WERI-Rb-1 (cell line): ENCODE data around the gene PTPRN.

Experiments
- DNase-seq: peaks from one replicate; pipeline ENCODE4 v3.0.0-alpha.2; 2020
- H3K27ac ChIP-seq: fragments of 250-450 bp; sonication (Bioruptor Pico); 2 replicates; pipeline ENCODE4 v1.5.1; 2020; ENCODE audit warnings: mild to moderate bottlenecking, moderate library complexity
- H3K27me3 ChIP-seq: fragments of 250-450 bp; sonication (Bioruptor Pico); 2 replicates; pipeline ENCODE4 v1.5.1; 2021; ENCODE audit warnings: mild to moderate bottlenecking, low read depth, moderate library complexity; ENCODE audit not compliant: insufficient read depth, severe bottlenecking
- H3K36me3 ChIP-seq: fragments of 250-450 bp; sonication (Bioruptor Pico); 2 replicates; pipeline ENCODE4 v1.5.1; 2020; ENCODE audit warnings: mild to moderate bottlenecking, moderate library complexity
- H3K4me3 ChIP-seq: 2 replicates; pipeline ENCODE4 v1.5.1; 2011; ENCODE audit warnings: low read depth, mild to moderate bottlenecking, control low read depth, low read length
- H3K9me3 ChIP-seq: fragments of 250-450 bp; sonication (Bioruptor Pico); 2 replicates; pipeline ENCODE4 v1.5.1; 2021; ENCODE audit warnings: mild to moderate bottlenecking, moderate library complexity; ENCODE audit not compliant: severe bottlenecking
- TF ChIP-seq, protein P1 (sequence below): IDR thresholded peaks from 2 replicates; pipeline ENCODE4 v1.5.1; 2011; ENCODE audit warnings: low read depth, mild to moderate bottlenecking, control low read depth, inconsistent platforms, low read length

Gene PTPRN

DNA sequence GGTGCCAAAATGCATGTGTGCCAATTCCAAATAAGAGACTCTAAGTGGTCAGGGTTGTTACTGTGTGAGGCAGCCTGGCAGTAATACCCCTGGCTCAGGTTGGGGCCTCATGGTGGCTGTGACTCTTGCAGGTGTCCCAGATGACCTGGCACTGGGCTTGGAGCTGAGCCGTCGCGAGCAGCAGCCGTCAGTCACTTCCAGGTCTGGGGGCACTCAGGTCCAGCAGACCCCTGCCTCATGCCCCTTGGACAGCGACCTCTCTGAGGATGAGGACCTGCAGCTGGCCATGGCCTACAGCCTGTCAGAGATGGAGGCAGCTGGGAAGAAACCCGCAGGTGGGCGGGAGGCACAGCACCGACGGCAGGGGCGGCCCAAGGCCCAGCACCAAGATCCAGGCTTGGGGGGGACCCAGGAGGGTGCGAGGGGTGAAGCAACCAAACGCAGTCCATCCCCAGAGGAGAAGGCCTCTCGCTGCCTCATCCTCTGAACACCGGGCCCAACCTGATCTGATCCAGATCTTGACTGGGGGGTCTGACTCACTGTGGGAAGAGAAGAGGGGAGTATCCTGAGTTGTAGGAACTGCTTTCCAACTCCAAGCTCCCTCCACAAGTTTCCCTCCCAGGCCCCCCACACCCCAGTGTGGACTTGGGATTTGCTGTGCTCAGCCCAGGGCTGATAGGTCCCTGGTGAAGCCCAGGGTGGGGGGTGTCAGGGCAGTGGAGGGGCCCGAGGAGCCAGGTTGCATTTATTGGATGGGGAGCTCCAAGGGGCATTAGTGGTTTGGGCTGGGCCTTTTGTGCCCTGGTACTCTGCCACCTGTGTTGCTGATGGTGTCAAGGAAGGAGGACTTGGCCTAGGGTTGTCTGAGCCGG, 24.5 kb downstream of the PTPRN start:
- no peak overlapping the region for H3K27ac ChIP-seq
- no peaks in the 10 kb centered on the region for H3K9me3 ChIP-seq
- H3K4me3 ChIP-seq: no peak overlapping the region
- TF ChIP-seq, protein P1, sequence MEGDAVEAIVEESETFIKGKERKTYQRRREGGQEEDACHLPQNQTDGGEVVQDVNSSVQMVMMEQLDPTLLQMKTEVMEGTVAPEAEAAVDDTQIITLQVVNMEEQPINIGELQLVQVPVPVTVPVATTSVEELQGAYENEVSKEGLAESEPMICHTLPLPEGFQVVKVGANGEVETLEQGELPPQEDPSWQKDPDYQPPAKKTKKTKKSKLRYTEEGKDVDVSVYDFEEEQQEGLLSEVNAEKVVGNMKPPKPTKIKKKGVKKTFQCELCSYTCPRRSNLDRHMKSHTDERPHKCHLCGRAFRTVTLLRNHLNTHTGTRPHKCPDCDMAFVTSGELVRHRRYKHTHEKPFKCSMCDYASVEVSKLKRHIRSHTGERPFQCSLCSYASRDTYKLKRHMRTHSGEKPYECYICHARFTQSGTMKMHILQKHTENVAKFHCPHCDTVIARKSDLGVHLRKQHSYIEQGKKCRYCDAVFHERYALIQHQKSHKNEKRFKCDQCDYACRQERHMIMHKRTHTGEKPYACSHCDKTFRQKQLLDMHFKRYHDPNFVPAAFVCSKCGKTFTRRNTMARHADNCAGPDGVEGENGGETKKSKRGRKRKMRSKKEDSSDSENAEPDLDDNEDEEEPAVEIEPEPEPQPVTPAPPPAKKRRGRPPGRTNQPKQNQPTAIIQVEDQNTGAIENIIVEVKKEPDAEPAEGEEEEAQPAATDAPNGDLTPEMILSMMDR: no peak
- H3K27me3 ChIP-seq: no peaks in the 10 kb centered on the region
- no peak for DNase-seq
- H3K36me3 ChIP-seq: peaks cover 68% of the 10 kb centered on the region

DNA sequence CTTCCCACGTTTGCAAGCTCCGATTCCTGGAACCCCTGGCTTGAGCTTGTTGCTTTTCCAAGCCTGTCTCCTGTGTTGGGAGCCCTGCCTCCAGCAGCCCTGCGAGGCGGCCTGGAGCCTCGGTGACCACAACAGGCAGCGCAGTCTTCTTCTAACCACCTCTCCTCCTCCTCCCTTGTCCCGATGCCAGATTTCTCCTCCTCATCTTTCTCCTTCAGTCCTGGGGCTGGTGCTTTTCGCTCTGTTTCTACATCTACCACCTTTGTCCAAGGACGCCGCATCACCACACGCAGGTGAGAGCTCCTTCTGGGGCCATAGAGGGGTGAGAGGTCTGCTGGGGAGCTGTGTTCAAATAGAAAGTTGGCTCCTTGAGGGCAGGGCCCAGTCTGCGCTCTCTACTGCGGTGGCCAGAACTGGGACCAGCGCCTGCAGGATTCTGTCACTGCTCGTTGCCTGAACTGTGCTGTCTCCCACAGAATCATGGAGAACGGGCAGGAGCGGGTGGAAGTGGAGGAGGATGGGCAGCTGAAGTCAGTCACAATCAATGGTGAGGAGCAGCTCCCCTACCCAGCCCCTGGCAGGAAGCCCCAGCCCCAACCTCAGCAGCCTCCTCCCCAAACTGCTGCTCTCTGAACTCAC, 26.1 kb downstream of the PTPRN start:
- Histone ChIP-seq H3K27ac (no peak overlapping the region; the same call in 1 of the 2 replicates), H3K4me3 (no peak overlapping the region), H3K27me3 (no peaks in the 10 kb centered on the region), H3K36me3 (peaks cover 62% of the 10 kb centered on the region), H3K9me3 (no peaks in the 10 kb centered on the region)
- TF ChIP-seq, protein P1: no peak
- no peak for DNase-seq

DNA sequence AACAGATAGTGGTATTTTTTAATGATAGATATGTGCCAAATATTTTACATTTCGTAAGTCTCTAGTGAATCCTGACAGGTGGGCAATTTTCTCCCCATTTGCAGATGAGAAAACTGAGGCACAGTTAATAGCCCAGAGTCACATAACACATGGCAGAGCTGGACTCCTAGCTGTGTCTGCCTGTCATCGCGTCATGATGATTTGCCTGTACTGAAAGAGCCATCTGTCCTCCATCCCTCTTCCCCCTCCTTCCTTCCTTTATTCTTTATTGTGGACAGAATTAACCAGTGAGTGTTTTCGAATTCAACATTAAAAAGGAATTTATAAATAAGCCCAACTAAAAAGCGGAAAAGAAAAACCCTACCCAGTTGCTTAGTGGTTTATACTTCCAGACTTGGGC, 26.8 kb downstream of the PTPRN start:
- no peak overlapping the region; the same call in 1 of the 2 replicates for H3K27ac ChIP-seq
- no peak for DNase-seq
- no peaks in the 10 kb centered on the region for H3K27me3 ChIP-seq
- TF ChIP-seq, protein P1: no peak
- H3K9me3 ChIP-seq: no peaks in the 10 kb centered on the region
- H3K36me3 ChIP-seq: peaks cover 62% of the 10 kb centered on the region
- H3K4me3 ChIP-seq: no peak overlapping the region

DNA sequence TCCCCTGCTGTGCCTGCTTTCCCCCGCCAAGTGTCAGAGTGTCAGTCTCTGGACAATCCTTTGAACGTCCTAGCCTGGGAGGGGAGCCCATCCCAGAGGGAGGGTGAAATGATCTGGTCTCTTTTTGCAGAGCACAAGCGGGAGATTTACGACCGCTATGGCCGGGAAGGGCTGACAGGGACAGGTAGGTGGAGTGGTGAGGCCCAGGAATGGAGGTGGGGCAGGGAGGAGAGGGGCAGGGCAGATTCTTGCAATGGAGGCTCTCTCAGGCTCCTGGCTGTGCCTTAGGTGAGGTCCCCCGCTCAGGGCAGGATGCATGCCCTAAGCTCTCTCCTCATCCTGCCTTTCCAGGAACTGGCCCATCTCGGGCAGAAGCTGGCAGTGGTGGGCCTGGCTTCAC, 27.6 kb downstream of the PTPRN start:
- H3K36me3 ChIP-seq: peaks cover 60% of the 10 kb centered on the region
- no peak for DNase-seq
- no peak overlapping the region for H3K4me3 ChIP-seq

DNA sequence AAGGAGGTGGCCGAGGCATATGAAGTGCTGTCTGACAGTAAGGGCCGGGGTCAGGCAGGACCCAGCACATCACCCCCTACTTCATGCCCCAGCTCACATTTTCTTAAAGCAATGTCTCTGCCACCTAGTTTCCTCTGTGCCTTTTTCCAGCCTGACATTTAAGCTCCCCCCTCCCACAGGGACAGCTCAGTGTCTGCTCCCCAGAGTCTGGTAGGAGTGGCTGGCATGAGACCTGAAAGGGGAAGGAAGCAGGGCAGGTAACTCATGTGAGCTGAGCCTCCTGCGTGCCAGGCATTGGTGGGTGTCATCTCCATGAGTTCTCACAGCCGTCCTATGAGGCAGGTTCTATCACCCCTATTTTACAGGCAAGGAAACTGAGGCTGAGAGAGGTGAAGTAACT, 28.6 kb downstream of the PTPRN start:
- no peak overlapping the region for H3K4me3 ChIP-seq

More for the DNA sequence above, 27.6 kb downstream of the PTPRN start:
- TF ChIP-seq, protein P1: no peak
- Histone ChIP-seq H3K27ac (no peak overlapping the region), H3K9me3 (no peaks in the 10 kb centered on the region), H3K27me3 (no peaks in the 10 kb centered on the region)

More for the DNA sequence above, 28.6 kb downstream of the PTPRN start:
- Histone ChIP-seq H3K9me3 (no peaks in the 10 kb centered on the region), H3K36me3 (peaks cover 53% of the 10 kb centered on the region), H3K27ac (no peak overlapping the region), H3K27me3 (no peaks in the 10 kb centered on the region)
- TF ChIP-seq, protein P1: no peak
- DNase-seq: no peak
